ENCODE data around the gene UBE2E1. TPM values are rescaled to one million over a fixed set of nuclear protein-coding genes. Genes with fewer than 3 reads are reported as not detected.

The UBE2E1 gene
- total RNA-seq, 5 donors from 2014 or later (not counting 1 experiment from before 2014, with no cell fraction given), result 39.1 to 71.8 (median 51.6) TPM

DNA sequence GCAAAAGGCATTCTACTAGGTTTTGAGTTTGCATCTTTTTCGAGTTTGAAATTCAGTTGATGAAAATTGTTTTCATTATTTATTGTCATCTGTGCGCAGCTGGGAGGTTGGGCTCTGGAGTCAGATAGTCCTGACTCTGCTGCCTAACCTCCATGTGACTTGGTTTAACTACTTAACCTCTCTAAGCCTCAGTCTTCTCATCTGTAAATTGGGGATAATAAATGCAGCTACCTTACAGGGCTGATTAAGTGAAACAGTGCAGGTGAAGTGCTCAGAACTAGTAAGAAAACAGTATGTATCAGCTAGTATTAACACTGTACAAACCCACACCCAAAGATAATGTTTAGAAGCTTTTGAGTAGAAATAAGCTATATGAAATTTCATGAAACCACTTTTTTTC is 14.1 kb upstream of the UBE2E1 start:
- ATAC-seq (replicated peaks in 1 of 4) (no peak), DNase-seq (no peak)
- Histone ChIP-seq H3K27me3 (replicated peaks in 1 of 2; ENCODE audit: control insufficient read depth in 2 of 2, extremely low read depth in 1 of 2, insufficient read depth in 2 of 2, low read length in 1 of 2) (peaks cover 0 to 2% of the 10 kb centered on the region in 2 experiments), H3K36me3 (ENCODE audit: control insufficient read depth in 2 of 2, extremely low read depth in 1 of 2, insufficient read depth in 1 of 2, low read length in 1 of 2) (no peaks in the 10 kb centered on the region), H3K4me1 (ENCODE audit: control insufficient read depth in 1 of 2, extremely low read depth in 1 of 2, insufficient read depth in 2 of 2, low read length in 2 of 2) (no peaks in the 10 kb centered on the region), H3K9me3 (no peaks in the 10 kb centered on the region), H3K4me3 (ENCODE audit: control insufficient read depth in 1 of 2, extremely low read depth in 1 of 2, low read length in 1 of 2) (no peak overlapping the region), H3K27ac (ENCODE audit: low read length) (no peak overlapping the region)
- Mint-ChIP-seq H3K4me1 (no peaks in the 10 kb centered on the region), H3K9me3 (no peaks in the 10 kb centered on the region), H3K27ac (no peak overlapping the region), H3K36me3 (no peaks in the 10 kb centered on the region), H3K27me3 (no peaks in the 10 kb centered on the region), H3K4me3 (no peak overlapping the region)
- POLR2A ChIA-PET, result no interaction called here
- CTCF ChIA-PET, result interaction anchor here in 1 of 2 donors (0.6 kb wide), 1 partner anchor 29 kb away, joined by 3 read pairs; no protein-coding TSS in a partner anchor
- WGBS (ENCODE audit: insufficient coverage), result 0% methylated on average over 1 of the region's 2 CpGs

DNA sequence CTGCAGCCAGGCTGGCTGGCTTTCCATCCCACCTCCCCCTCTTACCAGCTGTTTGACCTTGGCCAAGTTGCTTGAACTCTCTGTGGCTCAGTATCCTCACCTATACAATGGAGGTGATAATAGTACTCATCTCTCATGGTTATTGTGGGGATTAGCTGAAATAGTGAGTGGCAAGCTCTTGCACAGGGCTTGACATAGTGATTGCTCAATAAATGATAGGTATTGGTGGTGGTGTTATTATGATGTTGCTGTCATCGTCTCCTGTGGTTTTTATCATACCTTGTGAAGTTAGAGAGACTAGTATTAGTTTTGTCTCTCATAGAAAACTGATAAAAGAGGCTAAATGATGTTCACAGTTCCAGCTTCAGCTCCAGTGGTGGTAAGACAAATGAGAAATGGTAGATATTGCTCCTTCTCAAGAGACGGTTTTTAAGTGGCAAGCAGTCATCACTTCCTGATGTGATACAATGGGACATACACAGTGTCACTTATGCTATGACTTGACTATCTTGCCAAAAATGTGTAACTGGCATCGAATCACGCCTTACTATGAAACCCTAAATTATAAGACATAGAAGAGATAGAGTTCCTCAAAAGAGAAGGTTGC is 12.1 kb upstream of the UBE2E1 start:
- no peaks in the 10 kb centered on the region for H3K4me1 Mint-ChIP-seq
- H3K4me3 ChIP-seq (ENCODE audit: control insufficient read depth in 1 of 2, extremely low read depth in 1 of 2, low read length in 1 of 2), result no peak overlapping the region
- H3K27ac Mint-ChIP-seq, result no peak overlapping the region
- H3K27ac ChIP-seq (ENCODE audit: low read length), result no peak overlapping the region
- ChIA-PET POLR2A (interaction anchor here in 1 of 2 donors (0.6 kb wide), 1 partner anchor 24 kb away, joined by 4 read pairs; no protein-coding TSS in a partner anchor), CTCF (interaction anchor here in 1 of 2 donors (0.7 kb wide), 1 partner anchor 17 kb away, joined by 3 read pairs; no protein-coding TSS in a partner anchor)
- H3K9me3 Mint-ChIP-seq, result no peaks in the 10 kb centered on the region
- whole genome bisulfite sequencing (ENCODE audit: insufficient coverage), result no CpG with 5 or more reads among the region's 4 CpGs
- no peak for ATAC-seq (replicated peaks in 1 of 4)
- H3K4me1 ChIP-seq (ENCODE audit: control insufficient read depth in 1 of 2, extremely low read depth in 1 of 2, insufficient read depth in 2 of 2, low read length in 2 of 2), result no peaks in the 10 kb centered on the region
- no peaks in the 10 kb centered on the region for H3K27me3 ChIP-seq (replicated peaks in 1 of 2; ENCODE audit: control insufficient read depth in 2 of 2, extremely low read depth in 1 of 2, insufficient read depth in 2 of 2, low read length in 1 of 2)
- DNase-seq, result no peak
- H3K36me3 Mint-ChIP-seq, result no peaks in the 10 kb centered on the region
- H3K4me3 Mint-ChIP-seq, result no peak overlapping the region
- no peaks in the 10 kb centered on the region for H3K9me3 ChIP-seq
- H3K27me3 Mint-ChIP-seq, result no peaks in the 10 kb centered on the region
- no peaks in the 10 kb centered on the region for H3K36me3 ChIP-seq (ENCODE audit: control insufficient read depth in 2 of 2, extremely low read depth in 1 of 2, insufficient read depth in 1 of 2, low read length in 1 of 2)

DNA sequence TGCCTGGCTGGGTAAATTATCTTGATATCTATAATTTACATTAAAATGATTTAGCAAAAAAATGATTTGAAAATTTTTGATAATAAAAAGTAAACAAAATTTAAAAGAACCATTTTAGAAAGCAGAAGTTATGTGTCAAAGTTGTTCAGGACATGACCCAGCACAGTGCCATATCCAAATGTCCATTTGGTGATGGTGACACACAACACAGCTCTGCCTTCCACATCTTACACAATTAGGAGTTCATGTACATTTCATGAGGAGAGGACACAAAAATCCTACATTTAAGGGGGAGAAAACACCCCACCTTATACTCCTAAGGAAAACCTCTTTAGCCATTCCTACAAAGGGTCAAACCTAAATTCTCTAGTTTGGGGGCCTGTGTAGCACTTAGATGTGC is 10.7 kb upstream of the UBE2E1 start:
- ATAC-seq (replicated peaks in 1 of 4), result no peak
- H3K36me3 ChIP-seq (ENCODE audit: control insufficient read depth in 2 of 2, extremely low read depth in 1 of 2, insufficient read depth in 1 of 2, low read length in 1 of 2), result no peaks in the 10 kb centered on the region
- CTCF ChIA-PET, result no interaction called here
- POLR2A ChIA-PET, result no interaction called here
- no peak overlapping the region for H3K4me3 ChIP-seq (ENCODE audit: control insufficient read depth in 1 of 2, extremely low read depth in 1 of 2, low read length in 1 of 2)
- DNase-seq, result no peak
- no peak overlapping the region for H3K27ac ChIP-seq (ENCODE audit: low read length)
- H3K9me3 ChIP-seq, result no peaks in the 10 kb centered on the region
- no peaks in the 10 kb centered on the region for H3K4me1 ChIP-seq (ENCODE audit: control insufficient read depth in 1 of 2, extremely low read depth in 1 of 2, insufficient read depth in 2 of 2, low read length in 2 of 2)
- H3K4me3 Mint-ChIP-seq, result no peak overlapping the region
- no peaks in the 10 kb centered on the region for H3K27me3 Mint-ChIP-seq
- H3K27me3 ChIP-seq (replicated peaks in 1 of 2; ENCODE audit: control insufficient read depth in 2 of 2, extremely low read depth in 1 of 2, insufficient read depth in 2 of 2, low read length in 1 of 2), result no peaks in the 10 kb centered on the region
- no peaks in the 10 kb centered on the region for H3K36me3 Mint-ChIP-seq
- no peak overlapping the region for H3K27ac Mint-ChIP-seq
- H3K9me3 Mint-ChIP-seq, result no peaks in the 10 kb centered on the region
- H3K4me1 Mint-ChIP-seq, result no peaks in the 10 kb centered on the region

DNA sequence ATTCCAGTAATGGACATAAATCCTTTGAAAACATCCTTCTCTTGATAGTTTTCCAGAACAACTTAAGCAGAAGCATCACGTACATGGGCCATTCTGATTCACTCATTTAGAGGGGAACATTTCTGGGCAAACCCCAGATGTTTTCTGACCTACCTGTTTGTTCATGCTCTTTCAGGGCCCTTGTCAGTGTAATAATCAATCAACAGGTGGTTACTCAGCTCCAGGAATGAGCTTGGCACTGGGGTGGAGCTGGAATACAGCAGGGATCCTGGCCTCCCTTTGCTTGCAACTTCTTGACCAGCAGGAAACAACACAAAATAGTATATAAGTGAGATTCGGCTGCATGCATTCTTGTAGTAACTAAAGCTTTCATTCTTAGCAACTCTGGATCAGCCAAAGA is 9.2 kb upstream of the UBE2E1 start:
- H3K4me3 Mint-ChIP-seq, result no peak overlapping the region
- ChIA-PET POLR2A (no interaction called here), CTCF (interaction anchor here in 1 of 2 donors (1.2 kb wide), 1 partner anchor 42 kb away, joined by 3 read pairs; no protein-coding TSS in a partner anchor)
- no peaks in the 10 kb centered on the region for H3K9me3 Mint-ChIP-seq
- ATAC-seq (replicated peaks in 1 of 4) (no peak), DNase-seq (no peak)
- H3K4me1 ChIP-seq (ENCODE audit: control insufficient read depth in 1 of 2, extremely low read depth in 1 of 2, insufficient read depth in 2 of 2, low read length in 2 of 2), result no peaks in the 10 kb centered on the region
- no peak overlapping the region for H3K27ac ChIP-seq (ENCODE audit: low read length)
- H3K36me3 Mint-ChIP-seq, result no peaks in the 10 kb centered on the region
- no CpG with 5 or more reads among the region's 2 CpGs for WGBS (ENCODE audit: insufficient coverage)
- H3K27me3 Mint-ChIP-seq, result no peaks in the 10 kb centered on the region
- no peaks in the 10 kb centered on the region for H3K36me3 ChIP-seq (ENCODE audit: control insufficient read depth in 2 of 2, extremely low read depth in 1 of 2, insufficient read depth in 1 of 2, low read length in 1 of 2)
- no peaks in the 10 kb centered on the region for H3K9me3 ChIP-seq
- no peak overlapping the region for H3K4me3 ChIP-seq (ENCODE audit: control insufficient read depth in 1 of 2, extremely low read depth in 1 of 2, low read length in 1 of 2)
- H3K27me3 ChIP-seq (replicated peaks in 1 of 2; ENCODE audit: control insufficient read depth in 2 of 2, extremely low read depth in 1 of 2, insufficient read depth in 2 of 2, low read length in 1 of 2), result no peaks in the 10 kb centered on the region
- no peak overlapping the region for H3K27ac Mint-ChIP-seq
- H3K4me1 Mint-ChIP-seq, result no peaks in the 10 kb centered on the region

DNA sequence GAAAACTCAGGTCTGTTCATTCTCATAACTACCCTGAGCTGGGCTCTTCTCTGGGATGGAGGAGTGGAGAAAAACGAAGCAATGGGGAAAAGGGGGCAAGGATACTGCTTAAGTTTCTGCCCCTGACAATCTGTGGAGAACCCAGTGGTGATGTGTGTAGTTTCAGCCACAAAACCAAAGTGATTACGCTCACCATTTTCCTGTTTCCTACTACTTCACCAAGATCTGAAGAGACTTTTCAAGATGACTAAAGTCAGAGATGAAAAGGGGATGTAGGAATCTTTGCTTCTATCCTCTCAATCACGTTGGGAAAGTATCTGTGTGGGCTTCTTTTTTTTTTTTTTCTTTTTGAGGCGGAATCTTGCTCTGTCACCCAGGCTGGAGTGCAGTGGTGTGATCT is 8.3 kb upstream of the UBE2E1 start:
- ATAC-seq (replicated peaks in 1 of 4) (no peak), DNase-seq (no peak)
- H3K9me3 ChIP-seq, result no peaks in the 10 kb centered on the region
- POLR2A ChIA-PET, result no interaction called here
- H3K4me1 Mint-ChIP-seq, result no peaks in the 10 kb centered on the region
- no peaks in the 10 kb centered on the region for H3K9me3 Mint-ChIP-seq
- no peak overlapping the region for H3K27ac Mint-ChIP-seq
- H3K4me3 Mint-ChIP-seq, result no peak overlapping the region
- no peaks in the 10 kb centered on the region for H3K36me3 Mint-ChIP-seq
- H3K4me1 ChIP-seq (ENCODE audit: control insufficient read depth in 1 of 2, extremely low read depth in 1 of 2, insufficient read depth in 2 of 2, low read length in 2 of 2), result no peaks in the 10 kb centered on the region
- no peaks in the 10 kb centered on the region for H3K27me3 ChIP-seq (replicated peaks in 1 of 2; ENCODE audit: control insufficient read depth in 2 of 2, extremely low read depth in 1 of 2, insufficient read depth in 2 of 2, low read length in 1 of 2)
- CTCF ChIA-PET, result no interaction called here
- H3K27ac ChIP-seq (ENCODE audit: low read length), result no peak overlapping the region
- no peak overlapping the region for H3K4me3 ChIP-seq (ENCODE audit: control insufficient read depth in 1 of 2, extremely low read depth in 1 of 2, low read length in 1 of 2)
- no peaks in the 10 kb centered on the region for H3K36me3 ChIP-seq (ENCODE audit: control insufficient read depth in 2 of 2, extremely low read depth in 1 of 2, insufficient read depth in 1 of 2, low read length in 1 of 2)
- WGBS (ENCODE audit: insufficient coverage), result no CpG with 5 or more reads among the region's 4 CpGs
- H3K27me3 Mint-ChIP-seq, result no peaks in the 10 kb centered on the region

DNA sequence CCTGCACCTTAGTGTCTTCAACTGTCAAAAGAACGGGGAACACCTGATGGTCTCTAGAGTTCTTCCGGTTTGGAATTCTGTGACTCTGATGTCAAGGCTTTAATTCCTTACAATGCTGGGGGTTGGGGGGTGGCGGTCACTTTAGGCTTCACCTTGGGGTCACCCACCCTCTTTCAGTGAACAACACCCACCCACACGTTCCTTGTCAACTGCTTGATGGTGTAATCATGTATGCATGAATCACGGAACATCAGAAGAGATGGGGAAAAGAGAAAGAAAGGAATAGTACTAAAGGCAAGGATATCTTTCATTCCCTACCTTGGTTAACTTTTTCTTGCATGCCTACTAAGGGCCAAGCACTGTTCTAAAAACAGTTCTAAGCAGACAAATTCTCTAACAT is 7.3 kb upstream of the UBE2E1 start:
- Histone ChIP-seq H3K4me1 (ENCODE audit: control insufficient read depth in 1 of 2, extremely low read depth in 1 of 2, insufficient read depth in 2 of 2, low read length in 2 of 2) (no peaks in the 10 kb centered on the region), H3K27ac (ENCODE audit: low read length) (no peak overlapping the region), H3K9me3 (no peaks in the 10 kb centered on the region), H3K36me3 (ENCODE audit: control insufficient read depth in 2 of 2, extremely low read depth in 1 of 2, insufficient read depth in 1 of 2, low read length in 1 of 2) (no peaks in the 10 kb centered on the region), H3K27me3 (replicated peaks in 1 of 2; ENCODE audit: control insufficient read depth in 2 of 2, extremely low read depth in 1 of 2, insufficient read depth in 2 of 2, low read length in 1 of 2) (no peaks in the 10 kb centered on the region), H3K4me3 (ENCODE audit: control insufficient read depth in 1 of 2, extremely low read depth in 1 of 2, low read length in 1 of 2) (no peak overlapping the region)
- POLR2A ChIA-PET, result interaction anchor here in 1 of 2 donors (1.0 kb wide), 1 partner anchor 13 kb away, joined by 4 read pairs; no protein-coding TSS in a partner anchor
- DNase-seq (no peak), ATAC-seq (replicated peaks in 1 of 4) (no peak)
- WGBS (ENCODE audit: insufficient coverage), result no CpG with 5 or more reads among the region's 5 CpGs
- Mint-ChIP-seq H3K4me1 (no peaks in the 10 kb centered on the region), H3K27ac (no peak overlapping the region), H3K27me3 (no peaks in the 10 kb centered on the region), H3K9me3 (no peaks in the 10 kb centered on the region), H3K4me3 (no peak overlapping the region), H3K36me3 (no peaks in the 10 kb centered on the region)
- CTCF ChIA-PET, result no interaction called here

Measured in T-cell (primary cell).